NCI-H146 treated with DMSO at 0.1 percent for 48 hours (cell line): ENCODE measurements around the gene SEPTIN12.
A peak's percentile ranks its signal among the peaks of the same experiment; 100 is the strongest.

Experiments used
- DNase-seq: peaks from one replicate; lab custom pipeline; 2025; ENCODE audit not compliant: unreplicated experiment; lab: John Stamatoyannopoulos, UW

Gene SEPTIN12

DNA sequence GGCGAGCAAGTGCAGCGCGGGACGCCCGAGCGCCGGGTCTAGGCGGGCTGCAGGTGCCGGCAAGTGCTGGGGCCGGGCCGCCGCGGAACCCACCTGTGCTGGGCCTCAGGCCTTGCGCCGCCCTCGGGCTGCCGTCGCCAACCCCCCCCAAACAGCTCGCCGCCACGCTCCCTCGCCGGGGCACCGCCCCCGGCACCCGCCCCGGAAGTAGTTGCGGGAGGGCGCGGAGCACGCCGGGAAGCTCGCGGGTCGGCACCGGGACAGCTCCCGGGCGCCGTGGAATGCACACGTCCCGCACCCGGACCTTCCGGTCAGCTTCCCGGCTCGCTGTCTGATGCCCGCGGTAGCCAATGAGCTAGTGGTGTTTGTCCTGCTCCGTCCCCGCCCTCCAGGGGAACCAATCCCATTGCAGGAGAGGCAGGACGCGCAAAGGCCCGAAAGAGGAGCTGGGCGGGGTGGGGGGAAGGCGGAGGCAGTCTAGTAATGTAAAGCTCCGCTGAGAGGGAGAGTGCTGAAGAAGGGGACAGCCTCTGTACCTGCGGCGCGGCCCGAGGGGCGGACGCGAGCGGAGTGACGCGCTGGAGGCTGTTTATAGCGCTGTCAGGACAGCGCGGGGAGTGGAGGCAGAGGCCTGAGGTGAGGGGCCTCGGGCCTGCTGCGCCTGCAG is 53.9 kb downstream of the SEPTIN12 start, which contains the start of the genes ANKS3 and DNAAF8:
TSS of gene ANKS3 (minus strand) at position 209 of the 667 bp plus-strand sequence. CDS start 4,122 bp downstream, outside the sequence.
TSS of gene DNAAF8 (plus strand) at position 475 of the 667 bp plus-strand sequence. CDS start 1,978 bp downstream, outside the sequence.
- peak; percentile 91 for DNase-seq

DNA sequence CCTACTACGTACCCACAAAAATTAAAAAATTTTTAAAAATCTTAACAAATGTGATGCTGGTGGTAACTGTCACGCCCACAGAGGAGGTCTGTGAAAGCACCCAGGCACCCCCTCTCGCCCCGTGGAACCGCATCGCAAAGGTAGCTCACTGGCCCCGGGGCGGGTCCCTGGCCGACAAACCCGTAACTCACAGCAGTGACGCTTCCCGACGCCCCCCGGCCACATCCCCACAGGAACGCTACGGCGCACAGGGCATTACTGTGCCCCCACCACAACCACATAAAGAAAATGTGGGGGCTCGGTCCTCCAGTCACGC is 54.4 kb downstream of the SEPTIN12 start:
- peak; percentile 54 for DNase-seq

DNA sequence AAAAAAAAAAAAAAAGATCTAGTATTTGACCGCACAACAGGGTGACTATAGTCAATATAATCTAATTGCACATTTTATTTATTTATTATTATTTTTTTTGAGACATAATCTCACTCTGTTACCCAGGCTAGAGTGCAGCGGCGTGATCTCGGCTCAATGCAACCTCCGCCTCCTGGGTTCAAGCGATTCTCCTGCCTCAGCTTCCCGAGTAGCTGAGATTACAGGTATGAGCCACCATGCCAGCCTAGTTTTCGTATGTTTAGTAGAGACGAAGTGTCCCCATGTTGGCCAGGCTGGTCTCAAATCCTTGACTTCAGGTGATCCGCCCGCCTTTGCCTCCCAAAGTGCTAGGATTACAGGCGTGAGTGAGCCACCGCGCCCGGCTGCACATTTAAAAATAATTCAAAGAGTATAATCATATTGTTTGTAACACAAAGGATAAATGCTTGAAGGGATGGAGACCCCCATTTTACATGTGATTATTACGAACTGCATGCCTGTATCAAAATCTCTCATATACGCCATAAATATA is 54.9 kb downstream of the SEPTIN12 start:
- DNase-seq = no peak

- no peak for DNase-seq
Observed at GRCh38 chr16:4729876-4730275, 58.3 kb downstream of the SEPTIN12 start.

DNA sequence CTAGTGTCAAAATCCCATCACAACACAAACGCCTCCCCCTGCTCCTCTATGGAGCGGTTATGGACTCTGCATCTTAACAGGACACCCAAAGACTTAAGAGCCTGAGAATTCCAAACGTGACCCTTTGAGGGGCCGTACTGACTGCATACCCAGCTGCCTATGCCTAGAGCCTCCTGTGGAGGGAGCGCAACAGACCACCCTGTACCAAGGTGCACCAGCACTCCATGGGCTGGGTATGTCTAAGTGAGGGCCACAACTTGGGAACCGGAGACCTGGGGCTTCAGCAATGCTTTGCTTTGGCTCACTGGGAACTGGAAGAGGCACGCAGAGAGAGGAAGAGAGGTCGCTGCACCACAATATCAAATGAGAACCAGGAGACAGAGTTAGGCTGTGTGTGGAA is 59.5 kb downstream of the SEPTIN12 start:
- no peak for DNase-seq
